Prostate gland (tissue), 2 donors: ENCODE measurements around the gene YPEL3.

Source experiments
- CTCF ChIP-seq, 4 experiments: fragments of 200-600 bp in 2 of 4; fragments of 450-650 bp in 2 of 4; sonication (generic) in 2 of 4; IDR thresholded peaks; 1 replicate in 3 of 4; 2 replicates in 1 of 4; pipeline ENCODE4 v1.5.1; 2016 to 2019; ENCODE audit warnings: antibody characterized with exemption in 4 of 4, mild to moderate bottlenecking in 2 of 4, moderate library complexity in 2 of 4
- POLR2AphosphoS5 ChIP-seq: sonication (generic); formaldehyde crosslinking; IDR thresholded peaks from one replicate; pipeline ENCODE4 v1.6.1; 2017; ENCODE audit warnings: antibody characterized with exemption

- TF ChIP-seq CTCF (IDR thresholded peaks at IDR 0.05) (no peak), POLR2AphosphoS5 (no peak)
Measured at GRCh38 chr16:30095166-30096078, 591 bp downstream of the YPEL3 start.
